ENCODE results near the gene GARNL3.

GARNL3 gene

DNA sequence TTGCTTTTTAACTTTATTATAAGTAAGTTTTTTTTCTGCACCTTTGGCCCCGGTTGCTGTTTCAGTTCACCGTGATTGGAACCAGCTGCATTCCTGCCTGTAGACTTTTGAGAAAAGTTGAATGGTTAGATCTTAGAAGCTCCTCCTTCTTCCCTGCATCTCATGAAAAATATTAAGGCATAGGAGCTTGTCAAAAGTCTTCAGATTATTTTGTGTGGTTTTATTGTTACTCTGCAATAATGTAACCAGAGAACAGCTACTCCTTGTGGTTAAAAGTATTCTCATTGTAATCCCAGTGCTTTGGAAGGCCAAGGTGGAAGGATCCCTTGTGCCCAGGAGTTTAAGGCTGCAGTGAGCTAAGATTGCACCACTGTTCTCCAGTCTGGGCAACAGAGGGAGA, 129.1 kb downstream of the GARNL3 start:
- TF ChIP-seq, protein P1, sequence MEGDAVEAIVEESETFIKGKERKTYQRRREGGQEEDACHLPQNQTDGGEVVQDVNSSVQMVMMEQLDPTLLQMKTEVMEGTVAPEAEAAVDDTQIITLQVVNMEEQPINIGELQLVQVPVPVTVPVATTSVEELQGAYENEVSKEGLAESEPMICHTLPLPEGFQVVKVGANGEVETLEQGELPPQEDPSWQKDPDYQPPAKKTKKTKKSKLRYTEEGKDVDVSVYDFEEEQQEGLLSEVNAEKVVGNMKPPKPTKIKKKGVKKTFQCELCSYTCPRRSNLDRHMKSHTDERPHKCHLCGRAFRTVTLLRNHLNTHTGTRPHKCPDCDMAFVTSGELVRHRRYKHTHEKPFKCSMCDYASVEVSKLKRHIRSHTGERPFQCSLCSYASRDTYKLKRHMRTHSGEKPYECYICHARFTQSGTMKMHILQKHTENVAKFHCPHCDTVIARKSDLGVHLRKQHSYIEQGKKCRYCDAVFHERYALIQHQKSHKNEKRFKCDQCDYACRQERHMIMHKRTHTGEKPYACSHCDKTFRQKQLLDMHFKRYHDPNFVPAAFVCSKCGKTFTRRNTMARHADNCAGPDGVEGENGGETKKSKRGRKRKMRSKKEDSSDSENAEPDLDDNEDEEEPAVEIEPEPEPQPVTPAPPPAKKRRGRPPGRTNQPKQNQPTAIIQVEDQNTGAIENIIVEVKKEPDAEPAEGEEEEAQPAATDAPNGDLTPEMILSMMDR (IDR thresholded peaks at IDR 0.05; ENCODE audit: insufficient read depth, low read length, poor library complexity, severe bottlenecking), result no peak
- DNase-seq (ENCODE audit: extremely low read depth, insufficient read length), result no peak
- H3K27me3 ChIP-seq (replicated peaks; ENCODE audit: control insufficient read depth, insufficient read depth, low read length), result no peaks in the 10 kb centered on the region
- H3K4me3 ChIP-seq (replicated peaks; ENCODE audit: low read depth, low read length), result no peak overlapping the region
- H3K36me3 ChIP-seq (ENCODE audit: control insufficient read depth, insufficient read depth, low read length), result no peaks in the 10 kb centered on the region

DNA sequence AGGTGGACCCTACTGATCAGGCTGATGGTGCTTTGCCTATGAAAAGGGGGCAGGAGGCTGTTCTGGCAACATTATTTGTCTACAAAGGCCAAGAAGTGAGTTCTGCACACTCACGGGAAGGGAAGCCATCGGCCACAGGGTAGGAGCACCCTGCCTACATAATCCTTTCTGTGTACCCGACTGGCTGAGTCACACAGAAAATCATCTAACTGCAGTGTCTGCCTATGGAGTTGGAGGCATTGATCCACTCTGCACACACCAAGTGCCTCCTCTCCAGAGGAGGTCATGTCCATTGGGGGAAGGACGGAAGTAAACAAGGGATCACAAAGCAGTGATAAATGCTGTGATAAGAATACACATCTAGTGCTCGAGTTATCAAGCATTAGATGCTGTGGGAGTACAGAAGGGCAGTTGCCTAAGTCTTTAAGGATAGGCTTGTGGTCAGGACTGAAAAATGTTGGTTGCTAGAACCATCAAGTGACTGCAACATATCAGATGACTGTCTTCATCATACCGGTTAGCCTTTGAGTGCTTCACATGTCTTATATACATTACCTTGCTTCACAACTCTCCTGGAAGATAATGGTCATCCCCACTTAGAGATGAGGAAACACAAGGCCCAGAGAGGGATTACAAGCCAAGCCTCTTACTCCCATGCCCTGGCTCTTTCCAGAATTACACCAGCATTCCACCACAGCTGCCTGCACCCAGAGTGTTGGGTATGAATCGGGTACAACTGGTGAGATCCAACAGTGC, 131.1 kb downstream of the GARNL3 start:
- no peaks in the 10 kb centered on the region for H3K36me3 ChIP-seq (ENCODE audit: control insufficient read depth, insufficient read depth, low read length)
- no peak for DNase-seq (ENCODE audit: extremely low read depth, insufficient read length)
- no peaks in the 10 kb centered on the region for H3K27me3 ChIP-seq (replicated peaks; ENCODE audit: control insufficient read depth, insufficient read depth, low read length)
- TF ChIP-seq, protein P1 (IDR thresholded peaks at IDR 0.05; ENCODE audit: insufficient read depth, low read length, poor library complexity, severe bottlenecking), result no peak
- H3K4me3 ChIP-seq (replicated peaks; ENCODE audit: low read depth, low read length), result no peak overlapping the region; the same call in 1 of the 2 replicates

DNA sequence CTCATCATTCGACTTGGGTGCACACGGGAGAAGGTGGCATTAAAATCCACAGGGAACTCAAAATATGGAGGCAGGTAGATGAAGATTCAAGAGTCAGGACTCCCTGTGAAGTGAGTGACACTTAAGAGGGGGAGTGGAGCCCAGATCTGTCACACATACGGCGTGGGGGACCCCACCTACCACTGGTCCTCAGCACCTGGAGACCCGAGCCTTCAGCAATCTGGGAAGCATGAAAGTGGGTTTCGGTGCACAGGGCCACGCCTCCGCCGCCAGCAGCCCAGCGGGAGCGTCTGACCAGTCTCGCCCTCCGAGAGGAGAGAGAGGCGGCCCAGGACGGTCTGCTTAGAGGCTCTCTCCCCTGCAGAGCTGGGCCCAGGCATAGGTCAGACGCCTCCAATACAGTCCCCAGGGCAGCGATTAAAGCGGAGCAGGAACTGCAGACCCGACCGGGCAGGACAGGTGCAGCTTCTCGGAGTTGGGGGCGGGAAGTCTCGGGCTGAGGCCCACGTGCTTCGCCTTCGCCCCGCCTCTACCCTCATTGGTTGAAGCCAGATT, 131.8 kb downstream of the GARNL3 start:
- Histone ChIP-seq H3K27me3 (replicated peaks; ENCODE audit: control insufficient read depth, insufficient read depth, low read length) (no peaks in the 10 kb centered on the region), H3K4me3 (replicated peaks; ENCODE audit: low read depth, low read length) (peak overlapping the region; percentile 73), H3K36me3 (ENCODE audit: control insufficient read depth, insufficient read depth, low read length) (no peaks in the 10 kb centered on the region)
- DNase-seq (ENCODE audit: extremely low read depth, insufficient read length), result no peak
- TF ChIP-seq, protein P1 (IDR thresholded peaks at IDR 0.05; ENCODE audit: insufficient read depth, low read length, poor library complexity, severe bottlenecking), result no peak

DNA sequence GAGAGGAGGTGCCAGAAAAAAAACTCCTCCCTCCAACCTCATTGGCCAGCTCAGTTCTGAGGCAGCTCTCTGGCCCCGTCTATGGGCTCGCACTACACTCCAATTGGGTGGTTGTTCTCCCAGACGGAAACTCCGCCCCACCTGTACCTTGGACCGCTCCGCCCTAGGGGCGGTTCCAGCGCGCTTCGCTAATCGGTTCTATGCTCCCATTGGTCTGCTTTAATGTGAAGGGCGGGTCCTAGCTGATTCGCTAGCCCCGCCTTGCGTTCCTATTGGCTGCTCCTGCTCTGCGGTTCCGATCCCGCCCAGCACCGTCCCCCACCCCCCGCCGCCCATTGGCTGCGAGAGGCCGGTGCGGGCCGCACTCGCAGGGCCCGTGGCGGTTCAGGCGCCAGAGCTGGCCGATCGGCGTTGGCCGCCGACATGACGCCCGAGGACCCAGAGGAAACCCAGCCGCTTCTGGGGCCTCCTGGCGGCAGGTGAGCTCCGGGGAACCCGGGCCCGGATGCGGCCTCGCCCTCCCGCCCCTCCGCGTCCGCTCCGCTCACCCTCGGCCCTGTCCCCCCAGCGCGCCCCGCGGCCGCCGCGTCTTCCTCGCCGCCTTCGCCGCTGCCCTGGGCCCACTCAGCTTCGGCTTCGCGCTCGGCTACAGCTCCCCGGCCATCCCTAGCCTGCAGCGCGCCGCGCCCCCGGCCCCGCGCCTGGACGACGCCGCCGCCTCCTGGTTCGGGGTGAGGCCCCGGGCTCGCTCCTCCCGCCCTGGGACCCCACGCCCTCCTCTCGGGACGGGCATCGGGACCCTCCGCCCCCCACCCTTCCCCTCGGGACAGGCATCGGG, 132.5 kb downstream of the GARNL3 start, which contains the start of gene SLC2A8:
Gene SLC2A8, plus strand, starts transcription at position 362 of the 838 bp plus-strand sequence. Its CDS starts 62 bp downstream, at position 424.
- peak; percentile 98 for DNase-seq (ENCODE audit: extremely low read depth, insufficient read length)
- no peaks in the 10 kb centered on the region for H3K27me3 ChIP-seq (replicated peaks; ENCODE audit: control insufficient read depth, insufficient read depth, low read length)
- TF ChIP-seq, protein P1 (IDR thresholded peaks at IDR 0.05; ENCODE audit: insufficient read depth, low read length, poor library complexity, severe bottlenecking), result no peak

DNA sequence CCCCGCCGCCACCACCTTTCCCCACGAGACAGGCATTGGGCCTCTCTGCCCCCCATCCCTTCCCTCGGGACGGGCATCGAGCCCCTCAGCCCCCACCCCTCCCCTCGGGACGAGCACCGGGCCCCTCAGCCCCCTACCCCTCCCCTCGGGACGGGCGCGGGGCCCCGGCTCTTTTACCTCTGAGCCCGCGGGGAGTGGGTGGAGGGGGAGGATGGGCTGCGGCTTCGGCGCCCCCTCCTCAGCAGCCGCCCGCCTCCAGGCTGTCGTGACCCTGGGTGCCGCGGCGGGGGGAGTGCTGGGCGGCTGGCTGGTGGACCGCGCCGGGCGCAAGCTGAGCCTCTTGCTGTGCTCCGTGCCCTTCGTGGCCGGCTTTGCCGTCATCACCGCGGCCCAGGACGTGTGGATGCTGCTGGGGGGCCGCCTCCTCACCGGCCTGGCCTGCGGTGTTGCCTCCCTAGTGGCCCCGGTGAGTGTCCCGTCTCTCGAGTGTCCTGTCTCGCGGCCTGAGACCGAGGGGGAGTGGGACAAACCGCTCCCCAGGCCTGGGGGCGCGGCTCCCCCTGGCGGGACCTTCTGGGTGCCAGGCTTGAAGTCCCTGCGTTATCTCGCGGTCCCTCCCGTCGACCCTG, 133.2 kb downstream of the GARNL3 start:
- TF ChIP-seq, protein P1 (IDR thresholded peaks at IDR 0.05; ENCODE audit: insufficient read depth, low read length, poor library complexity, severe bottlenecking), result peak; percentile 70
- peak overlapping the region; percentile 77 for H3K4me3 ChIP-seq (replicated peaks; ENCODE audit: low read depth, low read length)

More for the DNA sequence above, 132.5 kb downstream of the GARNL3 start, which contains the start of gene SLC2A8:
- Histone ChIP-seq H3K36me3 (ENCODE audit: control insufficient read depth, insufficient read depth, low read length) (no peaks in the 10 kb centered on the region), H3K4me3 (replicated peaks; ENCODE audit: low read depth, low read length) (peak within 1 kb of the TSS; percentile 77)

More for the DNA sequence above, 133.2 kb downstream of the GARNL3 start:
- Histone ChIP-seq H3K27me3 (replicated peaks; ENCODE audit: control insufficient read depth, insufficient read depth, low read length) (no peaks in the 10 kb centered on the region), H3K36me3 (ENCODE audit: control insufficient read depth, insufficient read depth, low read length) (no peaks in the 10 kb centered on the region)
- peak; percentile 62 for DNase-seq (ENCODE audit: extremely low read depth, insufficient read length)
